Measurements from ENCODE around the gene RAP1GAP2.
A peak's percentile ranks its signal among the peaks of the same experiment; 100 is the strongest.
"Not testable (repeated sequence)": the region's sequence is repeated elsewhere in the genome, so short reads cannot be mapped to it uniquely, and the experiment has no call there.

RAP1GAP2 gene

DNA sequence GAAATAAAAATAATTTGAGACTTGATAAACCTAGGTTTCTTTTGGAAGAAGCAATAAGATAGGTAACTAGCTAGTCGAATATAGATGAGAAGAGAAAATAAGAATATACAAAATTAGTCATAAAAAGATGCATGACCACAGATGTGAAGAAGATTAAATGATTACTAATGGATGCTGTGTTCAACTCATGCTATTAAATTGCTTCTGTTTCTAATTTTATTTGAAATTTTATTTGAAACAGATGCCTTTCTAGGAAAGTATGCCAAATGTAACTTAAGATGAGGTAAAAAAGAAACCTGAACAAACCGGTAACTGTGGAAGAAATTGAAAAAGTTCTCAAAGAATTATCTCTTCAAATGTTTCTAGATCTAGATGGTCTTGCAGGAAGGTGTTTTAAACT, 175.6 kb downstream of the RAP1GAP2 start:
- no peak overlapping the region for H3K4me3 ChIP-seq
- in situ Hi-C loops (cut with MboI; ENCODE audit: low sequenced_read_pairs) = no loop called here
- no peaks in the 10 kb centered on the region for H3K27me3 ChIP-seq (ENCODE audit: low read depth)
- no peaks in the 10 kb centered on the region for H3K9me3 ChIP-seq
- no peak for DNase-seq (ENCODE audit: low spot score in 2 of 2)
- no peaks in the 10 kb centered on the region for H3K36me3 ChIP-seq (replicated peaks)
- no peaks in the 10 kb centered on the region for H3K4me1 ChIP-seq

GRCh38 chr17:2972749-2973148, 176.5 kb downstream of the RAP1GAP2 start:
- Histone ChIP-seq H3K4me3 (no peak overlapping the region), H3K4me1 (no peaks in the 10 kb centered on the region), H3K36me3 (replicated peaks) (no peaks in the 10 kb centered on the region), H3K27me3 (ENCODE audit: low read depth) (no peaks in the 10 kb centered on the region), H3K9me3 (no peaks in the 10 kb centered on the region)
- DNase-seq (ENCODE audit: low spot score in 2 of 2) = no peak
- in situ Hi-C loops (cut with MboI; ENCODE audit: low sequenced_read_pairs) = no loop called here

- H3K9me3 ChIP-seq = no peaks in the 10 kb centered on the region
- in situ Hi-C loops (cut with MboI; ENCODE audit: low sequenced_read_pairs) = no loop called here
- no peak for DNase-seq (ENCODE audit: low spot score in 2 of 2)
- H3K4me3 ChIP-seq = no peak overlapping the region
- H3K4me1 ChIP-seq = no peaks in the 10 kb centered on the region
- no peaks in the 10 kb centered on the region for H3K27me3 ChIP-seq (ENCODE audit: low read depth)
- H3K36me3 ChIP-seq (replicated peaks) = no peaks in the 10 kb centered on the region
These were observed 178.1 kb downstream of the RAP1GAP2 start for GRCh38 chr17:2974347-2974746.

DNA sequence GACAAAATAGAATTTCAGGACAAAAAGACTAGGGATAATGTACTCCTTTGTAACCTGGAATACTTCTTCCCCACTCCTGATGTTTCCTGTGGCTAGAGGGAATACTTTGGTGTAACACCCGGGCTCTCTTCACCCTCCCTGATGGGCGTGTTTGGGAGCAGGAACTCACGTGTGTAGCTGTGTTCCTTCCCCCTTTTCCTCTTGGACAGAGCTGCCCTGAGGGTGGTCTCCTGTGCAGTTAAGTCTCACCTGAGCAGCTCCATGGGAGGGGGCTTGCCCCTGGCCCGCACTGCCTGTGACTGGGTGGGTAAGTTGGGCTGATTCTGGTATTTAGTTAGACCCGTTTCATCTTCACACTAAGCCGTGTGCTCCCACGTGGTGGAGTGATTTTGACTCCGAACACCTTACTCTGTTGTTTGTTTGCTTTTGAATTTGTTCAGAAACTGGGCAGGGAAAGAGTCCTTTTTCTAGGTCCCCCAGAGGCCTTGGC, 179.3 kb downstream of the RAP1GAP2 start:
- Histone ChIP-seq H3K4me3 (peak overlapping the region; percentile 11), H3K4me1 (no peaks in the 10 kb centered on the region), H3K9me3 (no peaks in the 10 kb centered on the region), H3K36me3 (replicated peaks) (no peaks in the 10 kb centered on the region), H3K27me3 (ENCODE audit: low read depth) (no peaks in the 10 kb centered on the region)
- peak; percentile 8 to 27 for DNase-seq (ENCODE audit: low spot score in 2 of 2)
- in situ Hi-C loops (cut with MboI; ENCODE audit: low sequenced_read_pairs) = no loop called here

DNA sequence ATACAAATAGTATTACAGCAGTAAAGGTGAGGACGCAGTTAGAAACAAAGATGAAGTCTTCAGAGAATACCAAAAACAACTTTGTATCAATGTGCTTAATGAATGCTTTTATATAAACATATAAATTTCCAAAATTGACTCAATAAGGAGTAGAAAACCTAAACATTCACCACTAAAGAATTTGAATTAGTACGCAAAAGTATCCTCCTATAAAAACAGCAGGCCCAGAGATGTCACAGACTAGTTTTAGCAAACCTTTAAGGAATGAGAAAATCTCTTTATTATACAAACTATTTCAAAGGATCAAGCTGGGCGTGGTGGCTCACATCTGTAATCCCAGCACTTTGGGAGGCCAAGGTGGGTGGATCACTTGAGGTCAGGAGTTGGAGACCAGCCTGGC, 180.9 kb downstream of the RAP1GAP2 start:
- in situ Hi-C loops (cut with MboI; ENCODE audit: low sequenced_read_pairs) = no loop called here
- no peaks in the 10 kb centered on the region for H3K27me3 ChIP-seq (ENCODE audit: low read depth)
- no peaks in the 10 kb centered on the region for H3K9me3 ChIP-seq
- no peak overlapping the region for H3K4me3 ChIP-seq
- DNase-seq (ENCODE audit: low spot score in 2 of 2) = no peak
- H3K36me3 ChIP-seq (replicated peaks) = no peaks in the 10 kb centered on the region
- H3K4me1 ChIP-seq = no peaks in the 10 kb centered on the region

DNA sequence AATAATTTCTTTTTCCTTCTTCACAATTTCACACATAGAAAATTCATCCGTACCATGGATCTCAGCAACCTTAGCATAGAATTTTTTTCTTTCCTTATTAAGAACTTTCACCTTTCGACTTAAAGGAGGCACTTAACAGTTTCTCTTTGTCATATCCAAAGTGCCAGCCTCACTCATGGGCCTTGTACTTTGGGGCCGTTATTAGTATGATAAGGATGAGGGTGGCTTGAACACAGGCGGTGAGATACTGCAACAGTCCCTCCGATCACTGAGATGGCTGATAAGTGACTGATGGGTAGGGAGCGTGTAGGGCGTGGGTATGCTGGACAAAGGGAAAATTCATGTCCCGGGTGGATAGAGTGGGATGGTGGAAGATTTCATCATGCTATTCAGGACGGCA, 181.9 kb downstream of the RAP1GAP2 start:
- Histone ChIP-seq H3K27me3 (ENCODE audit: low read depth) (no peaks in the 10 kb centered on the region), H3K9me3 (no peaks in the 10 kb centered on the region), H3K4me1 (no peaks in the 10 kb centered on the region), H3K36me3 (replicated peaks) (no peaks in the 10 kb centered on the region), H3K4me3 (no peak overlapping the region)
- DNase-seq (ENCODE audit: low spot score in 2 of 2) = no peak
- in situ Hi-C loops (cut with MboI; ENCODE audit: low sequenced_read_pairs) = no loop called here

DNA sequence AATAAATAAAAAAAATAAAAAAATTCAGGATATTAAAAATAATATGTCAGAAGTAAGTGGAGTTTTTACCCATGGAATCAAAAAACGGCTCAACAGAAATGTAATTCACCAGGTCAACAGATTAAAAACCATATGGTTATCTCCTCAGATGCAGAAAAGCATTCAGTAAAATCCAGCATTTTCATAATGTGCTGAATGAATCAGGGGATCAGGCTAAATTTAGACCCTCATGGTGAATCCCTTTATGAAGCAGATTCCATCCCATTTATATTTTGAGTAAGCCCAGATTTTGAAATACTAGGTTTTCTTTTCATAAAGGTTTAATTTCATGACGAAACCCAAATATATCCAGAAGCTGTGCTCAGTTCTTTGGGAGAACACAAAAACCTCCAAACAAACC, 182.8 kb downstream of the RAP1GAP2 start:
- no peaks in the 10 kb centered on the region for H3K36me3 ChIP-seq (replicated peaks)
- H3K4me3 ChIP-seq = no peak overlapping the region
- H3K4me1 ChIP-seq = no peaks in the 10 kb centered on the region
- H3K9me3 ChIP-seq = no peaks in the 10 kb centered on the region
- DNase-seq (ENCODE audit: low spot score in 2 of 2) = no peak
- no peaks in the 10 kb centered on the region for H3K27me3 ChIP-seq (ENCODE audit: low read depth)
- in situ Hi-C loops (cut with MboI; ENCODE audit: low sequenced_read_pairs) = no loop called here

DNA sequence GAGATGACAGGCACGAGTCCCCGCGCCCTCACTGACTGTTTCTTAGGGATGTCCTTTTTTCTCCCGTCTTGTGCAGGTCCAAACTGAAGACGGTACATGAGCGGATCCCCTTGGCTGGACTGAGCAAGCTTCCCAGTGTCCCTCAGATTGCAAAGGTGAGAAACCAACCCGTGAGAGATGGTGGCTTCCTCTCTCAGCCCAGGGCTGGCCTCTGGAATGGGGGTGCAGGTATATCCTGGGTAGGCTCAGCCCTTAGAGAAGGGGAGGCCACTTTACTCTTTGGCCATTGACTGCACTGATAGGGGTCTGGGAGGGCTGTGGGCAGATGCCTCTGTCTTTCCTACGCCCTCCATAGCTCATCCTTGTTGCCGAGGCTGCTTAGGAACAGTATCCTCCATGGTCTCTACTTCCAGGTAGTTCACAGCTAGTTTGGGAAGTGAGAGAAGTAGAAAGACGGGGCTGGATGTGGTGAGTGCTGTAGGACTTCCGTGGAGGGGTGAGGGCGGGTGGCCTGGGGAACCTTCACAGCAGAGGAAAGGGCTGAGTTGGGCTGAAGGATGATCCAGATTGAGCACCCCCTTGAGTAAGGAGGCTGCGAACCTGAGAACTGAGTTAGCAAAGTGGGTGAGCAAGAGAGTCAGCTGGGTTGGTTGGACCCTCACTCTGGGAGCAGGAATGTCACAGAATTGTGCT, 184.1 kb downstream of the RAP1GAP2 start:
- Histone ChIP-seq H3K4me1 (no peaks in the 10 kb centered on the region), H3K36me3 (replicated peaks) (no peaks in the 10 kb centered on the region), H3K4me3 (no peak overlapping the region), H3K27me3 (ENCODE audit: low read depth) (no peaks in the 10 kb centered on the region), H3K9me3 (no peaks in the 10 kb centered on the region)
- in situ Hi-C loops (cut with MboI; ENCODE audit: low sequenced_read_pairs) = no loop called here
- DNase-seq (ENCODE audit: low spot score in 2 of 2) = no peak

GRCh38 chr17:2980904-2981246, 184.6 kb downstream of the RAP1GAP2 start:
- H3K4me1 ChIP-seq = no peaks in the 10 kb centered on the region
- no peaks in the 10 kb centered on the region for H3K36me3 ChIP-seq (replicated peaks)
- in situ Hi-C loops (cut with MboI; ENCODE audit: low sequenced_read_pairs) = no loop called here
- no peaks in the 10 kb centered on the region for H3K9me3 ChIP-seq
- H3K27me3 ChIP-seq (ENCODE audit: low read depth) = no peaks in the 10 kb centered on the region
- no peak overlapping the region for H3K4me3 ChIP-seq
- DNase-seq (ENCODE audit: low spot score in 2 of 2) = no peak

- no peaks in the 10 kb centered on the region for H3K9me3 ChIP-seq
- no peaks in the 10 kb centered on the region for H3K27me3 ChIP-seq (ENCODE audit: low read depth)
- in situ Hi-C loops (cut with MboI; ENCODE audit: low sequenced_read_pairs) = no loop called here
- H3K4me3 ChIP-seq = no peak overlapping the region
- no peaks in the 10 kb centered on the region for H3K4me1 ChIP-seq
- DNase-seq (ENCODE audit: low spot score in 2 of 2) = no peak
- H3K36me3 ChIP-seq (replicated peaks) = no peaks in the 10 kb centered on the region
These were observed 185.1 kb downstream of the RAP1GAP2 start for GRCh38 chr17:2981325-2981724.

- no peak for DNase-seq (ENCODE audit: low spot score in 2 of 2)
- no peaks in the 10 kb centered on the region for H3K9me3 ChIP-seq
- H3K4me3 ChIP-seq = no peak overlapping the region
- no peaks in the 10 kb centered on the region for H3K36me3 ChIP-seq (replicated peaks)
- in situ Hi-C loops (cut with MboI; ENCODE audit: low sequenced_read_pairs) = no loop called here
- H3K27me3 ChIP-seq (ENCODE audit: low read depth) = no peaks in the 10 kb centered on the region
- no peaks in the 10 kb centered on the region for H3K4me1 ChIP-seq
These were observed 186.6 kb downstream of the RAP1GAP2 start for GRCh38 chr17:2982854-2983253.

- Histone ChIP-seq H3K36me3 (replicated peaks) (no peaks in the 10 kb centered on the region), H3K9me3 (no peaks in the 10 kb centered on the region), H3K4me3 (no peak overlapping the region), H3K4me1 (no peaks in the 10 kb centered on the region), H3K27me3 (ENCODE audit: low read depth) (no peaks in the 10 kb centered on the region)
- in situ Hi-C loops (cut with MboI; ENCODE audit: low sequenced_read_pairs) = no loop called here
- DNase-seq (ENCODE audit: low spot score in 2 of 2) = no peak
These were observed 187.0 kb downstream of the RAP1GAP2 start for GRCh38 chr17:2983255-2983654.

DNA sequence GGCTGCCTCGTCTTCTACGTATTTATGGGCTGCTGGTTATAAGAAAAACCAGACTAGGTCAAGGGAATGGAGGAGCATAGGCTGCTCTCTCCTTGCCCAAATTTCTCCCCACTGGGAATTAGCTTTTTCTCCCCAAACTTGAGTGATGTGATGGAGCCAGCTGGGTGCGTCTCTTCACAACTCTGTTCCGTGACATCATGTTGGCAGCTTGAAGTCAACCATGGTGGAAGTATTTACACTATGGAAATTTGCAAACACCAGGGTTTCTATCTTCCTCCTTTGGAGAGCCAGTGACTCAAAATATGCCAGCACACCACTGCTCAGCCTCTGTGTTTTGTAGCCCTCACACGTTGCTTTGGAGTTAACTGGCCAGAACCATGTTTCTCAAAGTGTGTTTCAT, 189.1 kb downstream of the RAP1GAP2 start:
- Histone ChIP-seq H3K27me3 (ENCODE audit: low read depth) (no peaks in the 10 kb centered on the region), H3K4me3 (no peak overlapping the region), H3K9me3 (no peaks in the 10 kb centered on the region), H3K4me1 (no peaks in the 10 kb centered on the region), H3K36me3 (replicated peaks) (no peaks in the 10 kb centered on the region)
- in situ Hi-C loops (cut with MboI; ENCODE audit: low sequenced_read_pairs) = no loop called here
- no peak for DNase-seq (ENCODE audit: low spot score in 2 of 2)

DNA sequence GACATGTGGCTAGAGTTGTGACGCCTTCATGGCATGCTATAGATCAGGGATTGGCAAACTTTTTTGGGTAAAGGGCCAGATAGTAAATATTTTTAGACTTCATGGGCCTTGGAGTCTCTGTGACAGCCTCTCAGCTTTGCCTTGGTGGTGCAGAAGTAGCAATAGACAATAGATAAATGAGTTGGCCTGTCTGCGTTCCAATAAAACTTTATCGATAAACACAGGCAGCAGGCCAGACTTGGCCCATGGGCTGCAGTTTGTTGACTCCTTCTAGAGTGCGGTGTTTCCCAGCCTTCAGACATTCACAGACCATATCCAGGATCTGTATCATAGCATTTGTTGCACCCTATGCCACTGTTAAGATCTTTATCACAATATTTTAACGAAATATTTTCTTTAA, 190.7 kb downstream of the RAP1GAP2 start:
- in situ Hi-C loops (cut with MboI; ENCODE audit: low sequenced_read_pairs) = no loop called here
- Histone ChIP-seq H3K36me3 (replicated peaks) (no peaks in the 10 kb centered on the region), H3K4me3 (no peak overlapping the region), H3K27me3 (ENCODE audit: low read depth) (no peaks in the 10 kb centered on the region), H3K4me1 (no peaks in the 10 kb centered on the region), H3K9me3 (no peaks in the 10 kb centered on the region)
- no peak for DNase-seq (ENCODE audit: low spot score in 2 of 2)

GRCh38 chr17:2989396-2989795, 193.2 kb downstream of the RAP1GAP2 start:
- in situ Hi-C loops (cut with MboI; ENCODE audit: low sequenced_read_pairs); H3K9me3 ChIP-seq; H3K27me3 ChIP-seq (ENCODE audit: low read depth); DNase-seq (ENCODE audit: low spot score in 2 of 2); H3K4me3 ChIP-seq; H3K4me1 ChIP-seq; H3K36me3 ChIP-seq (replicated peaks): not testable (repeated sequence)
